ENCODE measurements around the gene CD81. TPM values are rescaled to one million over a fixed set of nuclear protein-coding genes. Genes with fewer than 3 reads are reported as not detected.

Gene CD81
- total RNA-seq, 4 donors from 2014 or later: 156 to 406 (median 255) TPM

GRCh38 chr11:2346014-2346413, 31.1 kb upstream of the CD81 start:
- Histone ChIP-seq H3K27ac (no peak overlapping the region), H3K4me3 (no peak overlapping the region), H3K36me3 (no peaks in the 10 kb centered on the region), H3K27me3 (no peaks in the 10 kb centered on the region), H3K9me3 (no peaks in the 10 kb centered on the region), H3K4me1 (no peaks in the 10 kb centered on the region)
- TF ChIP-seq CTCF (IDR thresholded peaks at IDR 0.05): no peak
- 62% methylated on average over 4 of the region's 4 CpGs; no CpG with 5 or more reads in 1 of the 2 donors for WGBS, 2 donors (ENCODE audit: low coverage in 1 of 2)
- in situ Hi-C loops (cut with MboI; ENCODE audit: low pct_ligation_motif_present in 1 of 4, low pct_unique_long_range_greater_than_20kb in 1 of 4, low sequenced_read_pairs in 3 of 4): no loop called here
- intact Hi-C loops (cut with DNase I; ENCODE audit: low total_unique reads): no loop called here
- DNase-seq: no peak

GRCh38 chr11:2346586-2347307, 30.4 kb upstream of the CD81 start:
- intact Hi-C loops (cut with DNase I; ENCODE audit: low total_unique reads) (no loop called here), in situ Hi-C loops (cut with MboI; ENCODE audit: low pct_ligation_motif_present in 1 of 4, low pct_unique_long_range_greater_than_20kb in 1 of 4, low sequenced_read_pairs in 3 of 4) (no loop called here)
- Histone ChIP-seq H3K4me3 (no peak overlapping the region), H3K27ac (no peak overlapping the region), H3K27me3 (no peaks in the 10 kb centered on the region), H3K9me3 (no peaks in the 10 kb centered on the region), H3K4me1 (no peaks in the 10 kb centered on the region), H3K36me3 (no peaks in the 10 kb centered on the region)
- WGBS, 2 donors (ENCODE audit: low coverage in 1 of 2): 30 to 78% methylated on average over 2 to 10 of the region's 10 CpGs
- TF ChIP-seq POLR2A (IDR thresholded peaks at IDR 0.05): no peak
- TF ChIP-seq CTCF (IDR thresholded peaks at IDR 0.05): no peak
- TF ChIP-seq EP300 (IDR thresholded peaks at IDR 0.05; ENCODE audit: low read depth): no peak
- TF ChIP-seq POLR2AphosphoS5 (IDR thresholded peaks at IDR 0.05): no peak
- no peak for DNase-seq

- DNase-seq: no peak
- TF ChIP-seq EP300 (IDR thresholded peaks at IDR 0.05; ENCODE audit: low read depth): no peak
- TF ChIP-seq POLR2A (IDR thresholded peaks at IDR 0.05): no peak
- no peak for TF ChIP-seq POLR2AphosphoS5 (IDR thresholded peaks at IDR 0.05)
- TF ChIP-seq CTCF (IDR thresholded peaks at IDR 0.05): no peak
- WGBS, 2 donors (ENCODE audit: low coverage in 1 of 2): 77 to 80% methylated on average over 1 to 9 of the region's 9 CpGs
- H3K4me1 ChIP-seq: no peaks in the 10 kb centered on the region
- no peaks in the 10 kb centered on the region for H3K36me3 ChIP-seq
- no peak overlapping the region for H3K27ac ChIP-seq
- H3K27me3 ChIP-seq: no peaks in the 10 kb centered on the region
- no peaks in the 10 kb centered on the region for H3K9me3 ChIP-seq
- H3K4me3 ChIP-seq: no peak overlapping the region
- in situ Hi-C loops (cut with MboI; ENCODE audit: low pct_ligation_motif_present in 1 of 4, low pct_unique_long_range_greater_than_20kb in 1 of 4, low sequenced_read_pairs in 3 of 4) (no loop called here), intact Hi-C loops (cut with DNase I; ENCODE audit: low total_unique reads) (no loop called here)
Measured at GRCh38 chr11:2347308-2347830, 29.7 kb upstream of the CD81 start.

GRCh38 chr11:2348986-2349385, 28.1 kb upstream of the CD81 start:
- in situ Hi-C loops (cut with MboI; ENCODE audit: low pct_ligation_motif_present in 1 of 4, low pct_unique_long_range_greater_than_20kb in 1 of 4, low sequenced_read_pairs in 3 of 4): no loop called here
- TF ChIP-seq POLR2A (IDR thresholded peaks at IDR 0.05) (no peak), EP300 (IDR thresholded peaks at IDR 0.05; ENCODE audit: low read depth) (no peak), POLR2AphosphoS5 (IDR thresholded peaks at IDR 0.05) (no peak), CTCF (IDR thresholded peaks at IDR 0.05) (no peak)
- Histone ChIP-seq H3K4me1 (no peaks in the 10 kb centered on the region), H3K36me3 (no peaks in the 10 kb centered on the region), H3K9me3 (no peaks in the 10 kb centered on the region), H3K27me3 (no peaks in the 10 kb centered on the region), H3K4me3 (no peak overlapping the region), H3K27ac (no peak overlapping the region)
- intact Hi-C loops (cut with DNase I; ENCODE audit: low total_unique reads): no loop called here
- no peak for DNase-seq
- 100% methylated on average over 1 of the region's 1 CpG for WGBS, 2 donors (ENCODE audit: low coverage in 1 of 2)

Data from transverse colon (tissue), 4 donors.